HepG2 (cell line): ENCODE results near the gene JAM2. TPM values are rescaled to one million over a fixed set of nuclear protein-coding genes. Genes with fewer than 3 reads are reported as not detected.
A peak's percentile ranks its signal among the peaks of the same experiment; 100 is the strongest.

Source experiments
- GATA4 ChIP-seq: sonication (generic); IDR thresholded peaks from 2 replicates; pipeline ENCODE4 v1.6.1; 2016; ENCODE audit warnings: antibody characterized with exemption, low read depth, borderline replicate concordance
- GLI4 ChIP-seq: sonication (generic); formaldehyde crosslinking; IDR thresholded peaks from 2 replicates; pipeline ENCODE4 v1.5.1; 2020; ENCODE audit warnings: missing genetic modification reagents, mild to moderate bottlenecking, moderate library complexity, borderline replicate concordance
- HIVEP1 ChIP-seq: sonication (generic); formaldehyde crosslinking; IDR thresholded peaks from 2 replicates; pipeline ENCODE4 v1.4.0; 2020; ENCODE audit warnings: mild to moderate bottlenecking, missing genetic modification reagents
- HMGXB4 ChIP-seq, 2 experiments: sonication (generic) in 1 of 2; formaldehyde crosslinking in 1 of 2; IDR thresholded peaks; 2 replicates each; pipeline versions ENCODE4 v1.4.0 to v1.6.1; 2018 to 2020; ENCODE audit warnings: missing genetic modification reagents in 2 of 2, borderline replicate concordance in 1 of 2, low read depth in 1 of 2, mild to moderate bottlenecking in 1 of 2, missing biosample characterization in 1 of 2
- MAF1 ChIP-seq: sonication (generic); formaldehyde crosslinking; IDR thresholded peaks from 2 replicates; pipeline ENCODE4 v1.5.0; 2020; ENCODE audit warnings: missing genetic modification reagents, borderline replicate concordance
- MLXIP ChIP-seq: sonication (generic); formaldehyde crosslinking; IDR thresholded peaks from 2 replicates; pipeline ENCODE4 v1.9.0; 2021; ENCODE audit warnings: missing genetic modification reagents, borderline replicate concordance
- PLSCR1 ChIP-seq: sonication (generic); formaldehyde crosslinking; IDR thresholded peaks from 2 replicates; pipeline ENCODE4 v1.5.0; 2020; ENCODE audit warnings: missing genetic modification reagents, mild to moderate bottlenecking, borderline replicate concordance
- RORA ChIP-seq: sonication (generic); formaldehyde crosslinking; IDR thresholded peaks from 2 replicates; pipeline ENCODE4 v1.5.0; 2020; ENCODE audit warnings: mild to moderate bottlenecking, missing genetic modification reagents, moderate library complexity
- SRSF9 ChIP-seq: fragments of 200-400 bp; formaldehyde crosslinking; IDR thresholded peaks from 2 replicates; pipeline ENCODE4 v1.6.1; 2018; ENCODE audit warnings: borderline replicate concordance, mild to moderate bottlenecking, low read depth, low read length; ENCODE audit not compliant: insufficient read depth, poor library complexity, severe bottlenecking
- ZBTB49 ChIP-seq: sonication (generic); formaldehyde crosslinking; IDR thresholded peaks from 2 replicates; pipeline ENCODE4 v1.4.0; 2020; ENCODE audit warnings: missing genetic modification reagents, borderline replicate concordance
- ZC3H13 ChIP-seq: sonication (generic); formaldehyde crosslinking; IDR thresholded peaks from 2 replicates; pipeline ENCODE4 v1.8.1; 2023; ENCODE audit warnings: mild to moderate bottlenecking, missing genetic modification reagents, moderate library complexity
- ZFAT ChIP-seq: sonication (generic); formaldehyde crosslinking; conservative IDR thresholded peaks from 2 replicates; pipeline ENCODE4 v1.8.1; 2023; ENCODE audit warnings: missing genetic modification reagents, inconsistent platforms
- ZNF552 ChIP-seq: sonication (generic); formaldehyde crosslinking; IDR thresholded peaks from 2 replicates; pipeline ENCODE4 v1.9.0; 2022; ENCODE audit warnings: missing genetic modification reagents, mild to moderate bottlenecking, borderline replicate concordance
- ZNF614 ChIP-seq: IDR thresholded peaks from 2 replicates; pipeline ENCODE4 v1.6.1; 2018; ENCODE audit warnings: missing biosample characterization, missing genetic modification reagents, inconsistent platforms, borderline replicate concordance
- ZNF704 ChIP-seq: sonication (generic); formaldehyde crosslinking; IDR thresholded peaks from 2 replicates; pipeline ENCODE4 v1.8.1; 2023; ENCODE audit warnings: mild to moderate bottlenecking, inconsistent platforms, moderate library complexity, missing genetic modification reagents, borderline replicate concordance
- ZNF747 ChIP-seq: sonication (generic); formaldehyde crosslinking; IDR thresholded peaks from 2 replicates; pipeline ENCODE4 v1.8.1; 2023; ENCODE audit warnings: missing genetic modification reagents, mild to moderate bottlenecking, borderline replicate concordance
- ZNF761 ChIP-seq: sonication (generic); formaldehyde crosslinking; conservative IDR thresholded peaks from 2 replicates; pipeline ENCODE4 v1.4.0; 2020; ENCODE audit warnings: mild to moderate bottlenecking, missing genetic modification reagents
- polyA plus RNA-seq, 8 experiments: library from polyadenylated mRNA; depleted of rRNA in 3 of 8; stranded (reverse) in 7 of 8; unstranded in 1 of 8; fragments of >200 nt; fragmentation: Illumina TruSeq in 4 of 8; extraction: Trizol in 4 of 8; gene quantifications; 2 replicates each; pipeline versions ENCODE4 v1.2.1 to v1.2.3, GENCODE V29; 2011 to 2016; ENCODE audit warnings: low read depth in 4 of 8, missing spikeins in 1 of 8, mixed read lengths in 1 of 8; ENCODE audit not compliant: insufficient read depth in 1 of 8
- total RNA-seq, 5 experiments: library from RNA; depleted of rRNA; stranded (reverse); fragments of >200 nt; fragmentation: Illumina TruSeq; extraction: Trizol; gene quantifications; 2 replicates each; pipeline ENCODE4 v1.2.3, GENCODE V29; 2016; ENCODE audit warnings: low read depth in 1 of 5

JAM2 gene
- total and polyA plus RNA-seq, 2 of the 13 experiments (the other 11 are each of a cell fraction or from before 2014, with no cell fraction given): 0.07 TPM; not detected in 1

GRCh38 chr21:25607151-25608043, 31.7 kb upstream of the JAM2 start, which contains the start of gene MRPL39 (continued):
- peak; percentile 99 for TF ChIP-seq HMGXB4 (CRISPR knock-in tag; IDR thresholded peaks at IDR 0.05; ENCODE audit: borderline replicate concordance in 1 of 2, low read depth in 1 of 2)
- TF ChIP-seq SRSF9: no peak
- peak; percentile 63; the same call in 1 of the 2 replicates for TF ChIP-seq HIVEP1 (CRISPR knock-in tag)
- TF ChIP-seq MAF1: peak; percentile 88
- no peak for TF ChIP-seq PLSCR1 (CRISPR knock-in tag)
- TF ChIP-seq MLXIP: peak; percentile 69; the same call in 1 of the 2 replicates
- TF ChIP-seq ZNF552 (CRISPR knock-in tag): peak; percentile 86
- TF ChIP-seq ZNF704 (CRISPR knock-in tag): peak; percentile 58; the same call in 1 of the 2 replicates
- TF ChIP-seq ZNF747: peak; percentile 42; the same call in 1 of the 2 replicates
- no peak; the same call in 1 of the 2 replicates for TF ChIP-seq ZC3H13 (CRISPR knock-in tag)
- TF ChIP-seq RORA (CRISPR knock-in tag): no peak
- no peak for TF ChIP-seq ZFAT (CRISPR knock-in tag)
- peak; percentile 93 for TF ChIP-seq ZBTB49 (CRISPR knock-in tag)
- no peak for TF ChIP-seq ZNF761 (CRISPR knock-in tag)
- peak; percentile 37; the same call in 1 of the 2 replicates for TF ChIP-seq GATA4
- TF ChIP-seq ZNF614 (CRISPR knock-in tag): peak; percentile 81; the same call in 1 of the 2 replicates
- TF ChIP-seq GLI4 (CRISPR knock-in tag): peak; percentile 22; the same call in 1 of the 2 replicates
